ENCODE results near the gene GGACT.

DNA sequence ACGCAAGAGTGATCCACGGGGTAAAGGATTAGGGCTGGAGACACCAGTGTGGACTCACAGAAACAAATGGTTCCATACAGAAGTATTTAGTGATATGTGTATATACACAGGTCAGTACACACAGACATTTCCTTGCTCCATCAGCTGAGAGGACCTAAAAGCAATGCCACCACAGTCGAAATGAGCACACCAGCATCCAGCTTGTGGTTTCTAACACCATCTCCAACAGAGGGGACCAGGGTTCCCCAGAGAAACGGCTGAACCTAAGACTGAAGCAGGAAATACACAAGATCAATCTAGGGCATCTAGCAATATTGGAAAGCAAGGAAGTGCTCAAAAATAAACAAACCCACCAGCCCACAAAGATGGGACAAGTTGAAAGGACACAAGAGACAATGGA lies 7.6 kb downstream of the GGACT start:
- TF ChIP-seq, protein P1, sequence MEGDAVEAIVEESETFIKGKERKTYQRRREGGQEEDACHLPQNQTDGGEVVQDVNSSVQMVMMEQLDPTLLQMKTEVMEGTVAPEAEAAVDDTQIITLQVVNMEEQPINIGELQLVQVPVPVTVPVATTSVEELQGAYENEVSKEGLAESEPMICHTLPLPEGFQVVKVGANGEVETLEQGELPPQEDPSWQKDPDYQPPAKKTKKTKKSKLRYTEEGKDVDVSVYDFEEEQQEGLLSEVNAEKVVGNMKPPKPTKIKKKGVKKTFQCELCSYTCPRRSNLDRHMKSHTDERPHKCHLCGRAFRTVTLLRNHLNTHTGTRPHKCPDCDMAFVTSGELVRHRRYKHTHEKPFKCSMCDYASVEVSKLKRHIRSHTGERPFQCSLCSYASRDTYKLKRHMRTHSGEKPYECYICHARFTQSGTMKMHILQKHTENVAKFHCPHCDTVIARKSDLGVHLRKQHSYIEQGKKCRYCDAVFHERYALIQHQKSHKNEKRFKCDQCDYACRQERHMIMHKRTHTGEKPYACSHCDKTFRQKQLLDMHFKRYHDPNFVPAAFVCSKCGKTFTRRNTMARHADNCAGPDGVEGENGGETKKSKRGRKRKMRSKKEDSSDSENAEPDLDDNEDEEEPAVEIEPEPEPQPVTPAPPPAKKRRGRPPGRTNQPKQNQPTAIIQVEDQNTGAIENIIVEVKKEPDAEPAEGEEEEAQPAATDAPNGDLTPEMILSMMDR (IDR thresholded peaks at IDR 0.05): no peak
- TF ChIP-seq EZH2 (IDR thresholded peaks at IDR 0.05): no peak

All from neural progenitor cell (in vitro differentiated cells).